HG03060 (cell line): Measurements from ENCODE around the gene PSD.

Experiments
- ATAC-seq: cut with Tn5 transposase; IDR thresholded peaks from one replicate; pipeline ENCODE4 v1.9.1; 2021; ENCODE audit warnings: low read depth, moderate number of reproducible peaks; ENCODE audit not compliant: unreplicated experiment

PSD gene

DNA sequence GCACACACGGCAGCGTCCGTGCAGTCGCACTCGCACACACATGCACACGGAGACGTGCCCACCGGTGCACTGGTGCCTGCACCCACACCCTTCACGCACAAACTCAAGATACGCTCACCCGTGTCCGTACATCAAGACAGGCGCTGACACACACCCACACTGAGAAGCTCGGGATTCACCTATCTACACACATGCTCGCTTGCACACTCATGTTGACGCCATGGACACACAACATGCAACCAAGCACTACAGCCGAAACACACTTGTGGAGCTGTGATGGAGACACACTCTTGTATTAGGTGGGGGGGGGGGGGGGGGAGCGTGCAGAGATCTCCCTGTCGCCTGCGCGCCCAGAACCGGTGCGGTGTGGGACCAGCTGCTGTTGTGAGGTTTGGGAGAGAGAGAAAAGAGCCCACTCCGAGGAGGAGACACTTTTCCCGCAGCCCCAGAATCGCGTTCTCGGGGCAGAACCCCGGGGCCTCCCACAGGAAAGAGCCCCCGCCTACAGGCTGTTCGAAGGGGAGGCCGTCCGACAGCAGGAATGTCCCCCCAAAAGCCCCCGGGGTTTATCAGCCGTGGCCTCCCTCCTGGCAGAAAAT lies 23.7 kb downstream of the PSD start:
- peak; percentile 4 for ATAC-seq

DNA sequence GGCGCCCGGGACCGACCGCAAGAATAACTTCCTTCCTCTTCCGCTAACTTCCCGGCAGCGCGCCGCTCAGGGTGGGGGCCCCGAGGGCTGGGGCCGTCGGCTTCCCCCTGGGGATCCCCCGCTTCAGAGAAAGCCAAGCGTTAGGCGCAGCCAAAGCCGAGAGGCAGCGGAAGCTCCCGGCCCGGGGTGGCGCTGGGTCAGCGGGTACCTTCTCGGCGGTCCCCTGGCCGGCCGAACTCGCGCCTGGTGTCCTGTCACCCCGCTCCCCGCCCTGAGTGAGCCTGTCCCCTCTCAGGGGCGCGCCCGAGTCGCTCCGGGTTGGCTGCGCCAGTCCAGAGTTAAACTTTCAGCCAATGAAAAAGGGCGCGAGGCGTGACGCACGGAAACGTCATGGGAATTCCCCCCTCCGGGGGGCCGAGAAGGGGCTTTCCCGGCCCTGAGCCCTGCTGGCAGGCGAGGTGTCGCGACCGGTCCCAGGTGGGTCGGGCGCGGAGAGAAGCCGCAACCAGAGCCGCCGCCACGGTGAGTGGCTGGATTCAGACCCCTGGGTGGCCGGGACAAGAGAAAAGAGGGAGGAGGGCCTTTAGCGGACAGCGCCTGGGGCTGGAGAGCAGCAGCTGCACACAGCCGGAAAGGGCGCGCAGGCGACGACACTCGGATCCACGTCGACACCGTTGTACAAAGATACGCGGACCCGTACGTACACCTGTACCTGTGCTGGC lies 24.3 kb downstream of the PSD start:
- peak; percentile 64 for ATAC-seq

DNA sequence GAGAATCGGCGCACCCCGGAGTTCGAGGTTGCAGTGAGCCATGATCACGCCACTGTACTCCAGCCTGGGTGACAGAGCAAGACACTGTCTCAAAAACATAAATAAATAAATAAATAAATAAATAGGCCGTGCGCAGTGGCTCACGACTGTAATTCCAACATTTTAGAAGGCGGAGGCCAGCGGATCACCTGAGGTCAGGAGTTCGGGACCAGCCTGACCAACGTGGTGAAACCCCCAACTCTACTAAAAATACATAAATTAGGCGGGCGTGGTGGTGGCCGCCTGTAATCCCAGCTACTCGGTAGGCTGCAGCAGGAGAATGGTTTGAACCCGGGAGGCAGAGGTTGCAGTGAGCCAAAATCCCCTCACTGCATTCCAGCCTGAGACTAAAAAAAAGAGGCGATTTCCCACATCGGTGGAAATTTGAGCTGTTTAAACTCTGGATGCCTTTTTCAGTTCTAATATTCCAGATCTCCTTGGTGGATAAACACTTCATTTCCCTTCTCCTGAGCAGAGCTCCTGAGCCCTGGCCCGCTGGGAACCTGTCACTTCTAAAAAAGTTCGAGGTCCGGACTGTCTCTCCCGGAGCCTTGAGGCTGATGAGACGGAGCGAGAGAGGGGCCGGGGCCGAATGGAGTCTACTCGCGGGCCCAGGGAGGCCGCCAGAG lies 25.0 kb downstream of the PSD start:
- ATAC-seq = no peak

DNA sequence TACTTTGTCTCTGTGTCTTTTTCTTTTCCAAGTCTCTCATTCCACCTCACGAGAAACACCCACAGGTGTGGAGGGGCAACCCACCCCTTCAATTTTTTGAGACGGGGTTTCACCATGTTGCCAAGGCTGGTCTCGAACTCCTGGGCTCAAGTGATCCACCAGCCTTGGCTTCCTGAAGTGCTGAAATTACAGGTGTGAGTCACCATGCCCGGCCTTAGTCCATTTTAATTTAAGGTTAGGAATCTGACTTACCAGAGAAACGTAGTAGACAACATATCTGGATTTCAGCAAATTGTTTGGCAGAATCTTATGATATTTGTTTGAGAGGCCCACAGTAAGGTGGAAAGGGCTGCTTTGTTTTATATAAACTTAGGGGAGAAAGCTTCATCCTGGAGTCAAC lies 26.3 kb downstream of the PSD start:
- no peak for ATAC-seq

DNA sequence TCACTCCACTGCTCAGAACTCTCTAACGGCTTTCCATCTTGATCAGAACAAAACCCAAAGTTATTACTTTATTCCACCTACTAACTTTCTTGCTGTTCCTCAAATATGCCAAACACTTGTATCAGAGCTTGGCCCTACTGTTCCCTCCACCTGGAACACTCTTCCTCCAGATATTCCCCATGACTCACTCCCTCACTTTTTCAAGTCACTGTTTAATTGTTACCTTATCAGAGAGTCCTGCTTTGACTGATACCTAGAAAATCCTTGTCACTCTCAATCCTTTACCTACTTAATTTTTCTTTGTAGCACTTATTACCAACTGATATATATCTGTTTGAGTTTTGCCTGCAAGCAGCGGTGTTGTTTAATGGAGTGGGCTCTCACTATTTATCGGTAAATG lies 28.7 kb downstream of the PSD start:
- no peak for ATAC-seq

DNA sequence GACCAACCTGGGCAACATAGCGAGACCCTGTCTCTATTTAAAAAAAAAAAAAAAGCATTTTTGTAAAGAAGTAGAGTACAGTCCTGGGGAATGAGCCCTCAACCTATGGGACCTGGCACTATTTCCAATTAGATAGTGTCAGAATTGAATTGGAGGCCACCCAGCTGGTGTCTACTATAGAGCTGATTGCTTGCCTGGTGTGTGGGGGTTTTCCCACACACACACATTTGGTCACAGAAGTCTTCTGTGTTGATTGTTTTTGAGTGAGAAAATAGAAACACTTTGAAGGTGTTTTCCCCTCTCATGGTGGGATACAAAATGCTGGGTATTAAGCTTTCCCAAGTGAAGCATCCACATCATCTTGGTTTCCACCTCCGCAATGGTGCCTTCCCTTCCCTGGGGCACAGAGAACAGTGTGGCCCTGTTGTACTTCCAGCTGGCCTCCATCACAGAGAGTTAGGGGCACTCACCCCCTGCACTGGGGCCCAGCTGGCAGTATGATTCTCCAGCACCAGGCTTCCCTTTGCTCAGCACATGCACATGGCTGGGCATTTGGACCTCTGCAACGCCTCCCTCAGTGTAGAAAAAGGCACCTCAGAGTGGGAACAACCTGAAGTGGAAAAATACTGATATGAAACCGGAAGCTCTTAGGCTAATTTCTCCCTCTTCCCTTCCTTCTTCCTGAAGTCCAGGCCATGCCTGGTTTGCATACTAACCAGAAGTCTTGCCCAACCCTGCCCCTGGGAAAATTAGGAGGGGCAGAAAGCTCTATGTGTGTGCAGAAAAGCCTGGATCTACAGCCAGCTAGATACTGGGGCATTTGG lies 33.8 kb downstream of the PSD start:
- no peak for ATAC-seq

DNA sequence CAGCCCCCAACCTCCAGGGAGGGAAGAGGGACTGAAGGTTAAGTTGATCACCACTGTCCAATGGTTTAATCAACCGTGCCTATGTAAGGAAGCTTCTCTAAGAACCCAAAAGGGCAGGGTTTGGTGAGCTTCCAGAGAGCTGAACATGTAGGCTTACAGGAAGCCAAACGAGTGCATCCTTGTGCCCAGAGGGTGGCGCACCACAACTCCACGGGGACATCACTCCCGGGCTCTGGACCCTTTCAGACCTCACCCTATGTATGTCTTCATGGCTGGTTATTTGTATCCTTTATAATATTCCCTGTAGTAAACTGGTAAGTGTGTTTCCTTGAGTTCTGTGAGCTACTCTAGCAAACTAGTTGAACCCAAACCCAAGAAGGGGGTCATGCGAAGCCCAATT lies 34.5 kb downstream of the PSD start:
- no peak for ATAC-seq

DNA sequence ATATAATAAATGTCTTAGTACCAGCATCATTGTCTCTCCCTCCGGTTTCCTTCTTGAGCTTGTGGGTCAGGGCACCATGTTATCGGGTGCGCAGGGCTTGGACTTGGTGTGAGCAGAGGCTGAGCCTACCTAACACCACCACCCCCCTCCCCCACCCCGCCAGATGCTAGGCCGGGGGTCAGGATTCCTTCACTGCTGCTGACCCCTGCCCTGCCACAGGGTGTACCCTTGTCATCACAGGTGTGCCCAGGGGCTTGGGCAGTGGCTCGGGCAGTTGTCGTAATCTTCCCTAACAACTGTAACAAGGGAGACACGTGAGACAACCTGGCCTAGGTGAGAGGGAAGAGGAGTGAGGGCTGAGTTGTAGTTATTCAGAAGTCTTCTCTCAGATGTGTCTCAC lies 35.7 kb downstream of the PSD start:
- no peak for ATAC-seq

DNA sequence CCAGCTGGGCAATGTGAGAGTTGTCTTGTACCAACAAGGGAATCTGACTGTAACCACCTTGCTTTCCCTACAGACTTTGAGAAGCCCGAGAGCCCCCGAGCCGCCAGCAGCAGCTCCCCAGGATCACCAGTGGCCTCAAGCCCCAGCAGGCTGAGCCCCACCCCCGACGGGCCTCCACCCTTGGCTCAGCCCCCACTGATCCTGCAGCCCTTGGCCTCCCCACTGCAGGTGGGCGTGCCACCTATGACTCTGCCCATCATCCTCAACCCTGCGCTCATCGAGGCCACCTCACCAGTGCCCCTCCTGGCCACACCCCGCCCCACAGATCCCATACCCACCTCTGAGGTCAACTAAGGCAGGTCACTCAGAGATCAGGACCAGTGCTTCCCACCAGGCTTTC lies 36.6 kb downstream of the PSD start:
- ATAC-seq = no peak

DNA sequence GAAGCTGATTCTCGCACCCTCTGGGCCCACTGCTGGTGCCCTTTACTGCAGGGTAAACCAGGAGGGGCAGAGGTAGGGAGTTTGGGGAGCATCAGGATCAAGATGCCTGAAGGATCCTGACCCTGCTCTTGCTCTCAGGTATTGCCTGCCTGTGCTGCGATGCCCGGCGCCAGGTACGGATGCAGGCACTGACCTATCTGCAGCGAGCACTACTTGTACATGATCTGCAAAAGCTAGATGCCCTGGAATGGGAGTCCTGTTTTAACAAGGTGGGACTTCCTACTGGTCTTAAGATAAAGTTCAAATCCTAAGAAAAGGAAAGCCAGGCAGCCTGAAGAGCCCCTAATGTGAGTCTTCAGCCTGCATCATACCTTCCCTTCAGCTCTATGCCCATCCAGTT lies 39.2 kb downstream of the PSD start:
- no peak for ATAC-seq

DNA sequence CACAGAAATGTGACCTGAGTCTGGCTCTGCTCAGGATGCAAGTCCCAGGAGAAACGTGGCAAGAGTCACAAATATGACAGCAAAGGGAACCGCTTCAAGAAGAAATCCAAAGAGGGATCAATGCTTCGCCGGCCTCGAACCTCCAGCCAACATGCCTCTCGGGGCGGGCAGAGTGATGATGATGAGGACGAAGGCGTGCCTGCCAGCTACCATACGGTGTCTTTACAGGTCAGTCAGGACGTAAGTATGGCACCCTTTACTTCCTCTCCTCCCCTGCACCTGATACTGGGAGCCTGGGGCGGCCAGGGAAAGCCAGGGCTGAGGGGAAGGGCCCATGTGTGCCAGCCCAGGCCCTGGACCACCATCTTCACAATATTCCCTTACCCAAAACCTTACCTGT lies 41.7 kb downstream of the PSD start:
- no peak for ATAC-seq

DNA sequence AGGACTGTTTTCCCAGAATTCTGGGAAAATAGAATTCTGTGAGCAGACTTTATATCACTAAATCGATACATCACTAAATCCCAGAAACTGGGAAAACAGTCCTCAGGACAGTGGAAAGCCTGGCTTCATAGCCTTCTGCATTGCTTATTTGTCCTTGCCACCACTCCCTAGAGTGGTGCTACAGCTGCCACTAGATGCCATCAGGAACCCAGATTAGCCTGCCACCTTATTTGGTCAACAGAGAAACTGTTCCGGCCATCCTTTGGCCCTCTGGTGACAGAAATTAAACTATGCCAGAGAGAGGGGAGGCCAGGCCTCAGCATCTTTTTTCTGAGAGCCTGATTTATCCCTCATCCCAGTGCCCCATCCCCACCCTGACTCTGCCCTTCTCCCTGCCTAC lies 42.7 kb downstream of the PSD start:
- no peak for ATAC-seq

DNA sequence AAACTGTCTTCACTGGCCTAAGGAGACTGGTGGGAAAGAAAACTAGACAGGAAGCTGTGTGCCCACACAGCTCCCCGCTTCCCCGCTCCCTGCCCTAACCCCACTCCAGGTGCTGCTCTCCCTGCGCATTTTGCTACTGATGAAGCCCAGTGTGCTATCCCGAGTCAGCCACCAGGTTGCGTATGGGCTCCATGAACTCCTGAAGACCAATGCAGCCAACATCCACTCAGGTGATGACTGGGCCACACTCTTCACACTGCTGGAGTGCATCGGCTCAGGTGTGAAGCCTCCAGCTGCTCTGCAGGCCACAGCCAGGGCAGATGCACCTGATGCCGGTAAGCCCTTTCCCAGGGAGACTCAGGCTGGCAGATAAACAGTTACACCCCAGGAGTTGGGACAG lies 43.3 kb downstream of the PSD start:
- no peak for ATAC-seq

DNA sequence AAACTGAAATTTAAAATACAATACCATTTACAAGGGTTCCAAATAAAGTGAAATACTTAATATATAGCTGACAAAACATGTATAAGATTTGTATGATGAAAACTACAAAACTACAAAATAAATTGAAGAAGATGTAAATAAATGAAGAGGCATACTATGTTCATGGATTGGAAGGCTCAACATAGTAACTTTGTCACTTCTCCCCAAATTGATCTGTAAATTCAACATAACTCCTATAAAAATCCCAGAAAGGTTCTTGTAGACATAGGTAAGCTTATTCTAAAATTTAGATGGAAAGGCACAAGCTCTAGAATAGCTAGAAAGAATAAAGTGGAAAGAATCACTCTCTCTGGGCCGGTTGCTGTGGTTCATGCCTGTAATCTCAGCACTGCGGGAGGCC lies 47.3 kb downstream of the PSD start:
- ATAC-seq = no peak

DNA sequence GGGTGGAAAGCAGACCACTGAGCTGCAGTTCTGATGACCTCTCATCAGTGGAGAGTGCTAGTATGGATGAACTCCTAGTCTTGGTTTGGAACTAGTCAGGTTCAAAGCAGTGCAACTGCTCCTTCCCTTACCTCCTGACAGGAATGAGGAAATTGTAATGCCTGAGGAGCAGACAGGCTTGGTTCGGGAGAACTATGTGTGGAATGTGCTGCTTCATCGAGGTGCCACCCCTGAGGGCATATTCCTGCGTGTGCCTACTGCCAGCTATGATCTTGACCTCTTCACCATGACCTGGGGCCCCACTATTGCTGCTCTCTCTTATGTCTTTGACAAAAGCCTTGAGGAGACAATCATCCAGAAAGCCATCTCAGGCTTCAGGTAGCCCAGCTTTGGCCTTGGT lies 50.5 kb downstream of the PSD start:
- ATAC-seq = no peak

DNA sequence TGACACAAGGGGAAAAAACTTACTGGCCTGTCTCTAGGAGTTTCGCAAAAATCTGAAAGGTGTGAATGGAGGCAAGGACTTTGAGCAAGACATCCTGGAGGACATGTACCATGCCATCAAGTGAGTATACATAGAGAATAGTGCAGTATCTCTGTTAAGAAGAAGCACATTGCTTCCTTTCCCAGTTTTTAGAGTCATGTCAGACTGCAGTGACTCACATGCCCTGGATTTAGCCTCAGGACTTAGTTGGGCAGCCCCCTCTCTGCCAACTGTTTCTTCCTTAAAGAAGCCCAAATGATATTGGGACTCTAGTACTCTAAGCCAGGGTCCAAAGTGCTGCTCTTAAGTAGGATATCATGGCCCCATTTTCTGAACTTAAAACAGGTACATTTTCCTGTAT lies 51.1 kb downstream of the PSD start:
- ATAC-seq = no peak

DNA sequence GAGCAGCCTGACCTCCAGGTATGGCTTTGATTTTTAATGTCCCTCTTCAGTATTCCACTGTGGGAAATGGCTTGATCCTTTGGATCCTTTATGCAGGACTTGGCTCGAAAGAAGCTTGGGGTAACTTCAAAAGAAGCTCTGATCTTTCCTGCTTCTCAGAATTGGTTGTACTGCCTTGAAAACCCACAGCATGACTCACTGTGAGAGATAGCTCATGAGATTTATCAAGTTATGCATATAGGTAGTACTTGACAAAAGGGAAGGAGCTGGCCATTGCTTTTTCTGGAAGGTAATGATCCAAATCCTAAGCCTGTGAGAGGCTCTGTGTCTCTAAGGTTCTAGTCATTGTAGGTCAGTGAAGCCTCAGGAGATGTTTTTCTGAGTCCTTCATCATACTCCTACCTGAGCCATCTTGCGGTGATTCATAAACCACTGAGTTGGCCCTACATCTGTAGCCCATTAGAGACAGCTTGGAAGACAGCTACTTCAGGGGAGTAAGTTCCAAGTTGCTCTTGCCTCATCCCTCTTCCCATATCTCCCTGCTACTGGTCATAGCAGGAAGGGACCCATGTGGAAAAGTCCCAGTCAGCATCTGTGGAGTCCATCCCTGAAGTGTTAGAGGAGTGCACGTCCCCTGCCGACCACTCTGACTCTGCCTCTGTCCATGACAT lies 59.7 kb downstream of the PSD start:
- ATAC-seq = no peak

DNA sequence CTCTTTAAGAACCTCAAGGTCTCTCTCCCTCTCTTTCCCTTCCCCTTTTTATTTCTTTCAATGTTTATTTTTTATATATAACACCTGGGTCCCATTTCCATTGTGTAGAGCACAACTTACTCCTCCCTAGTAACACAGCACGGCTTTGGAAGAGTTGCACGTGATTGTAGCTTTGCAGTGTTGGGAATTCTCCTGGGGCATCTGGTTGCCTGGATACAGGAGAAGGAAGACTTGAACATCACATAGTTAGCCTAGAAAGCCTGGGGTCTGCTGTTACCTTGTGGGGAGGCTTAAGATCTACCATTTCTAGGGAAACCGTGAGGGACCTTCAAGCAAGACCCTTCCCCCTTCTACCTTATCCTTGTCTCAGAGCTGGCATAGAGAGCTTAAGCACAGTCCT lies 64.1 kb downstream of the PSD start:
- ATAC-seq = no peak
